Suprapubic skin (tissue), 4 donors: ENCODE results near the gene MFAP4.

Experiments used
- EP300 ChIP-seq: sonication (generic); formaldehyde crosslinking; IDR thresholded peaks from one replicate; pipeline ENCODE4 v1.6.1; 2017; ENCODE audit warnings: antibody characterized with exemption
- POLR2A ChIP-seq, 2 donors: fragments of 450-650 bp; IDR thresholded peaks; one replicate each; pipeline ENCODE4 v1.6.1; 2017; ENCODE audit warnings: antibody characterized with exemption in 2 of 2, mild to moderate bottlenecking in 2 of 2, moderate library complexity in 2 of 2
- POLR2AphosphoS5 ChIP-seq, 3 donors: sonication (generic); formaldehyde crosslinking; IDR thresholded peaks; one replicate each; pipeline ENCODE4 v1.6.1; 2017; ENCODE audit warnings: antibody characterized with exemption in 3 of 3
- TF ChIP-seq, protein P1 (sequence below), 2 donors: fragments of 200-600 bp in 1 of 2; fragments of 450-650 bp in 1 of 2; sonication (generic) in 1 of 2; IDR thresholded peaks; one replicate each; pipeline ENCODE4 v1.5.1; 2016 to 2019; ENCODE audit warnings: antibody characterized with exemption in 2 of 2, mild to moderate bottlenecking in 1 of 2, moderate library complexity in 1 of 2

DNA sequence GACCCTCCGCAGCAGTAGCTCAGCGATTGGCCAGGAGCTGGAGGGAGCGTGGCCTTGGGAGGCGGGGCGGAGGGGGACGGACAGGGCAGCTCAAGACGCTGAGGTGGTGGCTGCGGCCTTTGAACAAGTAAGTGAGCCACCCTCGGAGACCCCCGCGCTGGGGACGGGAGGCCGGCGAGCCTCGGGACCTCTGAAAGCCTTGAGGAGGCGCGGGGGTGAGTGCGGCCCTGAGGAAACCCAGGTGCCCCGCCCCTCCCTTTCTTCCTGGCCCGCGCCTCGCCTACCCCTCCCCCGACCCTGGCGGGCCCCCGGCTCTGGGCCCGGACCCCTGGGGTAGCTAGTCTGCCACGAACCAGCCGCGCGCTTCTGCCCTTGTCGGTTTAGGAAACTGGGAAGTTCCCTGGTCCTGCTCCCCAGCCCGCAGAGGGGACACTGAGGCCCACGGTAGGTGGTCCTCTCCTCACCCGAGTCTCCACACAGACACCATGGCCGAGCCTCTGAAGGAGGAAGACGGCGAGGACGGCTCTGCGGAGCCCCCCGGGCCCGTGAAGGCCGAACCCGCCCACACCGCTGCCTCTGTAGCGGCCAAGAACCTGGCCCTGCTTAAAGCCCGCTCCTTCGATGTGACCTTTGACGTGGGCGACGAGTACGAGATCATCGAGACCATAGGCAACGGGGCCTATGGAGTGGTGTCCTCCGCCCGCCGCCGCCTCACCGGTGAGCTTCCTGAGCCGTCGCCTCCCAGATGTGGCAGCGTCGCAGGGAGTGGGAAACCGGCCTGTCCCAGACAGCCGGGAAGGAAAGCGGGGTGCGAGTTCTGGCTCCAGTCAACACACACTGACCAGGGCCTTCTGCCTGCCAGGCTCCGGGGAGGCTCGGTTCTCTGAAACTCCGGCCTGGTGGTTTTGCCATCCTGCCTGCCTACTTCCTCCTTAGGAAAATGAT is 8.3 kb downstream of the MFAP4 start, which contains the start of gene MAPK7:
- TF ChIP-seq POLR2AphosphoS5 (IDR thresholded peaks at IDR 0.05) (no peak), EP300 (no peak), POLR2A (IDR thresholded peaks at IDR 0.05) (no peak)
- TF ChIP-seq, protein P1, sequence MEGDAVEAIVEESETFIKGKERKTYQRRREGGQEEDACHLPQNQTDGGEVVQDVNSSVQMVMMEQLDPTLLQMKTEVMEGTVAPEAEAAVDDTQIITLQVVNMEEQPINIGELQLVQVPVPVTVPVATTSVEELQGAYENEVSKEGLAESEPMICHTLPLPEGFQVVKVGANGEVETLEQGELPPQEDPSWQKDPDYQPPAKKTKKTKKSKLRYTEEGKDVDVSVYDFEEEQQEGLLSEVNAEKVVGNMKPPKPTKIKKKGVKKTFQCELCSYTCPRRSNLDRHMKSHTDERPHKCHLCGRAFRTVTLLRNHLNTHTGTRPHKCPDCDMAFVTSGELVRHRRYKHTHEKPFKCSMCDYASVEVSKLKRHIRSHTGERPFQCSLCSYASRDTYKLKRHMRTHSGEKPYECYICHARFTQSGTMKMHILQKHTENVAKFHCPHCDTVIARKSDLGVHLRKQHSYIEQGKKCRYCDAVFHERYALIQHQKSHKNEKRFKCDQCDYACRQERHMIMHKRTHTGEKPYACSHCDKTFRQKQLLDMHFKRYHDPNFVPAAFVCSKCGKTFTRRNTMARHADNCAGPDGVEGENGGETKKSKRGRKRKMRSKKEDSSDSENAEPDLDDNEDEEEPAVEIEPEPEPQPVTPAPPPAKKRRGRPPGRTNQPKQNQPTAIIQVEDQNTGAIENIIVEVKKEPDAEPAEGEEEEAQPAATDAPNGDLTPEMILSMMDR (IDR thresholded peaks at IDR 0.05): no peak
